K562 (cell line): ENCODE measurements around the gene SLC9A3. TPM values are rescaled to one million over a fixed set of nuclear protein-coding genes. Genes with fewer than 3 reads are reported as not detected.

ENCODE experiments used
- ATAC-seq: fragments of 200-7000 bp; cut with Tn5 transposase; 3 replicates; pipeline ENCODE4 v1.9.1; 2020; ENCODE audit warnings: moderate library complexity
- BruUV-seq: library from RNA; stranded (reverse); fragments of 400-500 nt; replicated peaks from 2 replicates; lab custom pipeline; 2021; lab: Mats Ljungman, UMichigan
- CTCF ChIA-PET: fragments of 300-600 bp; formaldehyde crosslinking; extraction: SDS; loops from one replicate; lab custom pipeline; 2021; ENCODE audit warnings: low intra/inter-chr PET ratio; lab: Yijun Ruan, JAX
- POLR2A ChIA-PET: fragments of 300-600, 350-650 bp; sonication (Branson Sonifier 250); formaldehyde crosslinking; extraction: SDS; loops from one replicate; lab custom pipeline; 2021; ENCODE audit warnings: antibody characterized with exemption, inconsistent platforms; lab: Yijun Ruan, JAX
- DNase-seq, 4 experiments: peaks; one replicate each; pipeline versions ENCODE4 v3.0.0 to v3.0.0-alpha.2; 2011 to 2018; ENCODE audit warnings: low spot score in 3 of 4, mixed read lengths in 3 of 4; ENCODE audit errors: extremely low read depth in 1 of 4
- FAIRE-seq: peaks from 2 replicates; lab custom pipeline; 2011; peaks lifted over from hg19 to GRCh38; lab: Jason Lieb, UNC
- H2AFZ ChIP-seq: 2 replicates; pipeline ENCODE4 v1.6.0; 2011; ENCODE audit warnings: low read depth, low read length, control low read depth, inconsistent platforms
- H3K27ac ChIP-seq: fragments of 200-600 bp; 3 replicates; pipeline ENCODE4 v1.8.0; 2011; ENCODE audit warnings: low read depth, mild to moderate bottlenecking, control low read depth, inconsistent platforms, low read length, moderate library complexity, mixed read lengths; ENCODE audit errors: extremely low read depth
- H3K27me3 ChIP-seq, 2 experiments: fragments of 300-600 bp in 1 of 2; 2 replicates in 1 of 2; 3 replicates in 1 of 2; pipeline versions ENCODE4 v1.6.0 to v1.8.0; 2011; ENCODE audit warnings: inconsistent platforms in 2 of 2, low read length in 2 of 2, mild to moderate bottlenecking in 1 of 2, mixed read lengths in 1 of 2, moderate library complexity in 1 of 2; ENCODE audit not compliant: control insufficient read depth in 2 of 2, insufficient read depth in 2 of 2
- H3K36me3 ChIP-seq: fragments of 300-600 bp; 3 replicates; pipeline ENCODE4 v1.8.0; 2011; ENCODE audit warnings: mild to moderate bottlenecking, low read length, inconsistent platforms; ENCODE audit not compliant: control insufficient read depth, insufficient read depth
- H3K4me1 ChIP-seq, 2 experiments: fragments of 200-600 bp in 1 of 2; replicated peaks in 1 of 2; 2 replicates in 1 of 2; 3 replicates in 1 of 2; pipeline versions ENCODE4 v1.5.1 to v1.8.0; 2011; ENCODE audit warnings: inconsistent platforms in 2 of 2, low read length in 2 of 2, mild to moderate bottlenecking in 1 of 2, mixed read lengths in 1 of 2, moderate library complexity in 1 of 2; ENCODE audit not compliant: control insufficient read depth in 2 of 2, insufficient read depth in 2 of 2
- H3K4me2 ChIP-seq: 2 replicates; pipeline ENCODE4 v1.6.1; 2011; ENCODE audit warnings: low read length, control low read depth, inconsistent platforms, mixed read lengths; ENCODE audit not compliant: insufficient read depth
- H3K4me3 ChIP-seq: fragments of 200-600 bp; sonication (generic), shearing (Covaris generic); 2 replicates; pipeline ENCODE4 v1.5.1; 2016; ENCODE audit warnings: control low read depth, inconsistent platforms
- H3K79me2 ChIP-seq: fragments of 200-600 bp; 3 replicates; pipeline ENCODE4 v1.8.0; 2011; ENCODE audit warnings: low read length, inconsistent platforms; ENCODE audit not compliant: control insufficient read depth, insufficient read depth
- H3K9ac ChIP-seq, 2 experiments: 2 replicates each; pipeline versions ENCODE4 v1.6.0 to v1.6.1; 2011; ENCODE audit warnings: low read depth in 2 of 2, low read length in 2 of 2, control low read depth in 1 of 2, inconsistent platforms in 1 of 2, mild to moderate bottlenecking in 1 of 2, mixed read lengths in 1 of 2; ENCODE audit not compliant: insufficient read depth in 1 of 2
- H3K9me1 ChIP-seq: one replicate; pipeline ENCODE4 v1.6.0; 2011; ENCODE audit warnings: inconsistent platforms, mild to moderate bottlenecking, low read length, moderate library complexity; ENCODE audit not compliant: control insufficient read depth, insufficient read depth
- H3K9me3 ChIP-seq: replicated peaks from 2 replicates; pipeline ENCODE4 v1.5.1; 2011; ENCODE audit warnings: low read depth, low read length, inconsistent platforms; ENCODE audit not compliant: control insufficient read depth, insufficient read depth
- H4K20me1 ChIP-seq: replicated peaks from 2 replicates; pipeline ENCODE4 v1.6.1; 2011; ENCODE audit warnings: low read length, inconsistent platforms, mixed read lengths; ENCODE audit not compliant: control insufficient read depth, insufficient read depth
- ATF6 ChIP-seq: sonication (generic); formaldehyde crosslinking; IDR thresholded peaks from 2 replicates; pipeline ENCODE4 v1.4.0; 2020; ENCODE audit warnings: mild to moderate bottlenecking, missing genetic modification reagents
- FOXA3 ChIP-seq, 2 experiments: fragments of 450-650 bp in 1 of 2; sonication (generic) in 1 of 2; formaldehyde crosslinking; IDR thresholded peaks in 1 of 2; conservative IDR thresholded peaks in 1 of 2; 2 replicates each; pipeline versions ENCODE4 v1.4.0 to v1.8.0; 2020 to 2022; ENCODE audit warnings: mild to moderate bottlenecking in 2 of 2, missing genetic modification reagents in 1 of 2
- MBD2 ChIP-seq: sonication (generic); IDR thresholded peaks from 2 replicates; pipeline ENCODE4 v1.6.1; 2016; ENCODE audit warnings: low read depth, borderline replicate concordance
- MYNN ChIP-seq, 2 experiments: sonication (generic); formaldehyde crosslinking in 1 of 2; IDR thresholded peaks; 2 replicates each; pipeline versions ENCODE4 v1.5.0 to v1.6.1; 2016 to 2020; ENCODE audit warnings: antibody characterized with exemption in 1 of 2, missing genetic modification reagents in 1 of 2
- RBM34 ChIP-seq: fragments of 200-400 bp; formaldehyde crosslinking; IDR thresholded peaks from 2 replicates; pipeline ENCODE4 v1.6.1; 2018; ENCODE audit warnings: low read length, borderline replicate concordance; ENCODE audit not compliant: insufficient read depth
- SRSF1 ChIP-seq: fragments of 200-400 bp; formaldehyde crosslinking; IDR thresholded peaks from 2 replicates; pipeline ENCODE4 v1.6.1; 2017; ENCODE audit warnings: mild to moderate bottlenecking, low read depth, low read length, moderate library complexity
- SRSF9 ChIP-seq: fragments of 200-400 bp; formaldehyde crosslinking; IDR thresholded peaks from 2 replicates; pipeline ENCODE4 v1.6.1; 2017; ENCODE audit warnings: low read depth, low read length, borderline replicate concordance
- ZNF143 ChIP-seq: sonication (generic); formaldehyde crosslinking; IDR thresholded peaks from 2 replicates; pipeline ENCODE4 v1.9.0; 2022; ENCODE audit warnings: mild to moderate bottlenecking, missing genetic modification reagents
- ZNF174 ChIP-seq: fragments of 250-450 bp; sonication (Bioruptor Pico); IDR thresholded peaks from 2 replicates; pipeline ENCODE4 v1.4.0; 2020; ENCODE audit warnings: mild to moderate bottlenecking
- WGBS: fragments of 100-300 bp; shearing (Covaris generic); methylation state at CpG from one replicate; pipeline ENCODE4 v1.1.6; 2016; ENCODE audit warnings: low coverage, mixed read lengths; ENCODE audit not compliant: insufficient coverage; ENCODE audit errors: missing lambda C conversion rate; 5-methylcytosine and 5-hydroxymethylcytosine counted together
- in situ Hi-C: fragments of 300-500 bp; cut with MboI; formaldehyde crosslinking; loops from 4 replicates; pipeline ENCODE4 v1.15.0; 2018; ENCODE audit warnings: inconsistent platforms, mixed read lengths
- intact Hi-C: fragments of 100-400 bp; cut with micrococcal nuclease; formaldehyde crosslinking; loops from 2 replicates; pipeline ENCODE4 v1.14.2; 2022
- polyA plus RNA-seq, 8 experiments: library from polyadenylated mRNA; depleted of rRNA in 4 of 8; stranded (reverse) in 5 of 8; unstranded in 3 of 8; fragments of >200 nt; fragmentation: Nextera tagmentation in 2 of 8; fragmentation: Illumina TruSeq in 1 of 8; extraction: Ambion mirVana in 2 of 8; extraction: Trizol in 1 of 8; gene quantifications; 2 replicates each; pipeline versions ENCODE4 v1.2.1 to v1.2.3, GENCODE V29; 2011 to 2014; ENCODE audit warnings: inconsistent platforms in 1 of 8, missing spikeins in 1 of 8
- total RNA-seq, 7 experiments: library from RNA; depleted of rRNA in 6 of 7; stranded (reverse); fragments of >200 nt in 6 of 7; fragmentation: Illumina TruSeq in 2 of 7; extraction: Trizol in 2 of 7; gene quantifications; 2 replicates each; pipeline versions ENCODE4 v1.2.1 to v1.2.3, GENCODE V29; 2011 to 2021; ENCODE audit warnings: low replicate concordance in 1 of 7

Gene SLC9A3
- total and polyA plus RNA-seq, 9 of the 15 experiments (the other 6 are each of a cell fraction or from before 2014, with no cell fraction given), result 1.5 to 5.8 (median 3.7) TPM; not detected in 2

DNA sequence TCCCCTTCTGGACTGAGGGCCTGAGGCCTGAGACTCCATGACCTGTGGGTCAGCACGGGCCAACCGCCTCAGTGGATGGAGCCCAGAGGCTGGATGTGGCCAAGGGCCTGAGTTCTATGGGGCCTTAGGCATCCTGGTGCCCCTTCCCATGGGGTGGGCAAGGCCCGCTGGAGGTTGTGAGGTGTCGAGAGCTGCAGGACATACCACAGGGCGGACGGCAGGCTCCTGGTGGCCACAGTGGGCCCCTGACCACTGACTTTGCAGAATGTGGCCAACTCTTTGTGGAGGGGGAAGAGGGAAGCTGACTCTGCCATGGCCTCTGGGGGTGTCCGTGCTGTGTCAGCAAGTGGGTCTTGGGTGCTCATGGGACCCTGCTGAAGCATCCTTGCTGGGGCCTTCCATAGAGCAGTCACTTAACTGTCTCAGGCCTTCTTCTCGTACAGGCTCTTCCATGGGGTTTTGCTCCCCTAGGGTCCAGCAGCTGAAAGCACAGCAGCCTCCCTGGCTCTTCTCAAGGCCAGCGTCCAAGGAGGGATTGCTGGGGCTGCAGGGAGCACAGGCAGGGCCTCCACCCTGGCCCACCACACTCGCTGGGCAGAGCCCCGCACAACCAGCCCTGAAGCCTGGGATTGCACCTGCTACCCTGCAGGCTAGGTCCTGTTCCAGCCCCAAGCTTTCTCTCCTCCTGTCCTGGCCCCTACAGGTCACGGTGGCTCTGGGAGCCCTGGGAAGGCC lies 21.6 kb upstream of the SLC9A3 start:
- no peaks in the 10 kb centered on the region for H3K9me1 ChIP-seq
- H3K9ac ChIP-seq, result peak overlapping the region in 1 of 2 experiments; percentile 32; a peak in 1 of 4 replicates
- no TSS peak for BruUV-seq
- ATAC-seq, result no peak
- in situ Hi-C loops (no loop called here), intact Hi-C loops (no loop called here)
- no peaks in the 10 kb centered on the region for H3K9me3 ChIP-seq
- H4K20me1 ChIP-seq, result peaks cover 8% of the 10 kb centered on the region; the same call in 1 of the 2 replicates
- H3K27me3 ChIP-seq, result peaks cover 16 to 47% of the 10 kb centered on the region in 2 experiments; a peak in 4 of 5 replicates
- POLR2A ChIA-PET, result interaction anchor here (1.2 kb wide), 1 partner anchor 16 kb away, joined by 4 read pairs; no protein-coding TSS in a partner anchor
- H2AFZ ChIP-seq, result no peak overlapping the region
- no peak for DNase-seq
- no peak for FAIRE-seq
- CTCF ChIA-PET, result no interaction called here
- H3K4me3 ChIP-seq, result no peak overlapping the region
- peaks cover 0 to 45% of the 10 kb centered on the region in 2 experiments; a peak in 2 of 5 replicates for H3K4me1 ChIP-seq
- no peak overlapping the region for H3K4me2 ChIP-seq
- no peaks in the 10 kb centered on the region for H3K36me3 ChIP-seq
- H3K79me2 ChIP-seq, result no peaks in the 10 kb centered on the region
- TF ChIP-seq ATF6 (CRISPR knock-in tag) (no peak), FOXA3 (CRISPR knock-in tag; conservative IDR thresholded peaks at IDR 0.05 in 1 of 2, IDR thresholded peaks at IDR 0.05 in 1 of 2) (no peak), MYNN (IDR thresholded peaks at IDR 0.05) (no peak), MYNN (CRISPR knock-in tag; IDR thresholded peaks at IDR 0.05) (no peak), SRSF1 (no peak), SRSF9 (no peak), ZNF174 (CRISPR knock-in tag) (no peak), ZNF143 (CRISPR knock-in tag) (no peak), RBM34 (no peak), MBD2 (no peak)
- TF ChIP-seq, all 486 proteins: peak for 0
- WGBS, result 18% methylated on average over 12 of the region's 12 CpGs
- H3K27ac ChIP-seq, result no peak overlapping the region
